GM12875 (cell line): ENCODE measurements around the gene UBE2F.

Experiments used
- H3K4me3 ChIP-seq: one replicate; pipeline ENCODE4 v1.5.1; 2011; ENCODE audit warnings: low read depth, low read length, control low read depth
- CTCF ChIP-seq: IDR thresholded peaks from 2 replicates; pipeline ENCODE4 v1.5.1; 2011; ENCODE audit warnings: low read depth, mild to moderate bottlenecking, control low read depth, inconsistent platforms, low read length, moderate library complexity, borderline replicate concordance; ENCODE audit not compliant: insufficient read depth

UBE2F gene, protein sequence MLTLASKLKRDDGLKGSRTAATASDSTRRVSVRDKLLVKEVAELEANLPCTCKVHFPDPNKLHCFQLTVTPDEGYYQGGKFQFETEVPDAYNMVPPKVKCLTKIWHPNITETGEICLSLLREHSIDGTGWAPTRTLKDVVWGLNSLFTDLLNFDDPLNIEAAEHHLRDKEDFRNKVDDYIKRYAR

DNA sequence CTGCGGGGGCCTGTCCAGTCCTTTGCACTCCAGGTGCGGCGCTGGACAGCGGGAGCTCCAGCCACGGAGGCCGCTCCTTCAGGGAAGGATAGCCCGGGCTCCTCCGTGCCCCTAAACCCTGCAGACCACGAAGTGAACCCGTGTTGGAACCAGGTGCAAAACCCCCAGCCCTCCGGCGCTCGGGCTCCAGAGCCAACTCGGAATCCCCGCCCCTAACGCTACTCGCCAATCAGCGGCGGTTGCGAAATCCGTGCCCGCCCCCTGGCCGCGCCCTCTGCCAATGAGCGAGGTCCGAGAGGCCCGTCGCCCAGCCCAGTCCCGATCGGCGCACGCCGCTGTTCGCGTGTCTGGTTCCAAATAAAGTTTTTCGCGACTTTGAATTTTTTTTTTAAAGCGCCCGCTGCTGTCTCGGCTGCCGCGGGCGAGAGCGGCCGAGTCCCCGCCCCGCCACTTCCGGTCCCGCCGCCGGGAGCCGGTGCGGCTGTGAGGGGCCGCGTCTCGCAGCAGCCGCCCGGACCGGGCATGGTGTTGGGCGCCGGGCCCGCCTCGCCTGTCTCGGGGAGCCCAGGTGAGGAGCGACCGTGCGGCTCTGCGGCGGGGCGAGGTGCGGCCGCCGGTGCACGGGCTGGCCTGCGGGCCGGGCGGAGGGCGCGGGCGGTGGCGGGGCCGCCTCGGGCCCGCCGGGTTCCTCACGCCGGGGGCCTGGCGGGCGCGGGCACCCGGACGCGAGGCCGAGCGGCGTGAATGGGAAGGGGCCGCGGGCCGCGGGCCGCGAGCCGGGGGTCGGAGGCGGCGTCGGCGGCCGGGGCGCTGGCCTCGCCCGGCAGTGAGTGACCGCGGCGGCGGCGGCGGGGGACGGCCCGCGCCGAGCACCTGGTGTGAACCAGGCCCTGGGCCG is at the start of gene UBE2F:
TSS of gene UBE2F (plus strand) at position 450 of the 898 bp plus-strand sequence. CDS start 6,094 bp downstream, outside the sequence.
- peak within 1 kb of the TSS; percentile 77 for H3K4me3 ChIP-seq
- TF ChIP-seq CTCF = no peak

- no peak overlapping the region for H3K4me3 ChIP-seq
- TF ChIP-seq CTCF = no peak
These were observed 49.0 kb upstream of the UBE2F start for GRCh38 chr2:237917696-237918374.

DNA sequence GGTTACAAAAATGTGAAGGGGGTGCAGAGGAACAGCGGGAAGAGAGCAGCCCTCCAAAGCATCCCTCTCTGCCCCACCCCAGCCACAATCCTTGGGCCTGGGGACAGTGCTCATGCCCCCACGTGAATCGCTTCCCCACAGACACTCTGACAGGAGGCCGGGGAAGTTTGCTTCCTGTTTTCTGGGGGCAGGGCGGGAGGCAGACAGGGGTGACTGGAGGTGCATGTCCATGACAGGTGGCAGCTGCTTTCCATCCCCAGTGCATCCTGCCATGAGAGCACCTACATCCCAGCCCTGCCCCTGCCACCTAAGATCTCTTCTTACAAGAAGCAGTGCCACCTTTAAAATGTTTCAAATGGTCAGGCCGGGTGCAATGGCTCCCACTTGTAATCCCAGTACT is 47.2 kb upstream of the UBE2F start:
- H3K4me3 ChIP-seq = no peak overlapping the region
- TF ChIP-seq CTCF = no peak

GRCh38 chr2:237920673-237921072 is 46.1 kb upstream of the UBE2F start:
- H3K4me3 ChIP-seq = no peak overlapping the region
- TF ChIP-seq CTCF = no peak

DNA sequence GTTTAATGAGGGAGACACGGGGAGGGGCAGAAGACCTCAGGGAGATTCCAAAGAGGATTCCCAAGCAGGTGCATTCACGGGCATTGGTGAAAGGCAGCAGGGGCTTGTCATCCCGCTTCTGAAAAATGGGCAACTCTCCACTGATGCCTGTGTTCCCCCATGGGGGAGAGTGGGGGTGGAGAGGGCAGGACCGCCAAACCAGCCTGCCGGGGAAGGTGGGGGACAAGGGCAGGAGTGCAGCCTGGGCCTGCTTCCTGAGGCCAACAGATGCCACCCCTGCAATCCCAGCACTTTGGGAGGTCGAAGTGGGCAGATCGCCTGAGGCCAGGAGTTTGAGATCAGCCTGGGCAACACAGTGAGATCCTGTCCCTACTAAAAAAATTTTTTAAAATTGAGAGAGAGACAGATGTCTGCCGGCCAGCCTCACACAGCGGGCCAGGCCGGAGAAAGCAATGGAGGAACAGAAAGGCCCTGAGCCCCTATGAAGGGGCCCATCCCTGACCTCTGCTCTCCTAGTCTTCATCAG is 44.8 kb upstream of the UBE2F start:
- TF ChIP-seq CTCF = no peak
- no peak overlapping the region for H3K4me3 ChIP-seq

- TF ChIP-seq CTCF = no peak
- H3K4me3 ChIP-seq = no peak overlapping the region
These were observed 44.0 kb upstream of the UBE2F start for GRCh38 chr2:237922641-237923361.
